Fibroblast of gingiva (primary cell): ENCODE measurements around the gene PXMP4.
"Not testable (repeated sequence)": the region's sequence is repeated elsewhere in the genome, so short reads cannot be mapped to it uniquely, and the experiment has no call there.

ENCODE experiments used
- DNase-seq: peaks from one replicate; pipeline ENCODE4 v3.0.0-alpha.2; 2011; ENCODE audit warnings: low read depth

PXMP4 gene

GRCh38 chr20:33719989-33720709 lies at the start of gene PXMP4:
Gene PXMP4 (minus strand): TSS chr20:33720310. CDS start chr20:33720207, 103 bp downstream.
- DNase-seq: peak; percentile 99

GRCh38 chr20:33769043-33769442 lies 48.9 kb upstream of the PXMP4 start:
- DNase-seq: no peak

- no peak for DNase-seq
Observed at GRCh38 chr20:33767777-33768138, 47.6 kb upstream of the PXMP4 start.

- DNase-seq: no peak
Observed at GRCh38 chr20:33766686-33767085, 46.6 kb upstream of the PXMP4 start.

- DNase-seq: no peak
Observed at GRCh38 chr20:33765592-33765991, 45.5 kb upstream of the PXMP4 start.

- no peak for DNase-seq
Observed at GRCh38 chr20:33765099-33765498, 45.0 kb upstream of the PXMP4 start.

GRCh38 chr20:33761698-33762250 lies 41.7 kb upstream of the PXMP4 start:
- DNase-seq: no peak

- no peak for DNase-seq
Observed at GRCh38 chr20:33757458-33757857, 37.3 kb upstream of the PXMP4 start.

- no peak for DNase-seq
Observed at GRCh38 chr20:33757046-33757445, 36.9 kb upstream of the PXMP4 start.

- DNase-seq: not testable (repeated sequence)
Observed at GRCh38 chr20:33755936-33756490, 35.9 kb upstream of the PXMP4 start.

- no peak for DNase-seq
Observed at GRCh38 chr20:33753763-33754162, 33.7 kb upstream of the PXMP4 start.

- DNase-seq: no peak
Observed at GRCh38 chr20:33753143-33753542, 33.0 kb upstream of the PXMP4 start.

- DNase-seq: no peak
Observed at GRCh38 chr20:33751775-33752174, 31.7 kb upstream of the PXMP4 start.

- no peak for DNase-seq
Observed at GRCh38 chr20:33746325-33746998, 26.4 kb upstream of the PXMP4 start.

GRCh38 chr20:33744773-33745385 lies 24.8 kb upstream of the PXMP4 start:
- no peak for DNase-seq

GRCh38 chr20:33744181-33744580 lies 24.1 kb upstream of the PXMP4 start:
- DNase-seq: no peak

GRCh38 chr20:33740189-33740588 lies 20.1 kb upstream of the PXMP4 start:
- no peak for DNase-seq

- no peak for DNase-seq
Observed at GRCh38 chr20:33739493-33739892, 19.4 kb upstream of the PXMP4 start.

- no peak for DNase-seq
Observed at GRCh38 chr20:33736962-33737361, 16.9 kb upstream of the PXMP4 start.

GRCh38 chr20:33733654-33734576 lies 13.8 kb upstream of the PXMP4 start:
- peak; percentile 81 for DNase-seq

GRCh38 chr20:33732166-33732970 lies 12.3 kb upstream of the PXMP4 start:
- peak; percentile 82 for DNase-seq
